ENCODE data around the gene HEATR3. TPM values are rescaled to one million over a fixed set of nuclear protein-coding genes. Genes with fewer than 3 reads are reported as not detected.

The HEATR3 gene
- total and polyA plus RNA-seq, 2 of the 8 experiments (the other 6 are each of a cell fraction or from before 2014, with no cell fraction given), result 13.0 to 29.2 TPM

GRCh38 chr16:50096791-50097190 lies 31.0 kb downstream of the HEATR3 start (continued):
- no peak for TF ChIP-seq CHD7 (IDR thresholded peaks at IDR 0.05; ENCODE audit: insufficient replicate concordance, low read length)
- no peak for TF ChIP-seq CBX8 (IDR thresholded peaks at IDR 0.05; ENCODE audit: borderline replicate concordance, low read depth, low read length)
- no peak for TF ChIP-seq SIX5 (IDR thresholded peaks at IDR 0.05; ENCODE audit: low read depth, low read length)
- TF ChIP-seq CTBP2 (IDR thresholded peaks at IDR 0.05; ENCODE audit: borderline replicate concordance, insufficient read depth, insufficient read length, low read length), result no peak
- no peak for TF ChIP-seq EZH2 (IDR thresholded peaks at IDR 0.05; ENCODE audit: low read depth, low read length, severe bottlenecking)
- no peak for TF ChIP-seq RBBP5 (IDR thresholded peaks at IDR 0.05; ENCODE audit: borderline replicate concordance, low read depth, low read length)
- no peak for TF ChIP-seq ATF3 (IDR thresholded peaks at IDR 0.05; ENCODE audit: insufficient read depth, low read depth, low read length)
- TF ChIP-seq SP1 (IDR thresholded peaks at IDR 0.05; ENCODE audit: low read depth, low read length), result no peak
- TF ChIP-seq TAF7 (optimal IDR thresholded peaks at IDR 0.05; ENCODE audit: borderline replicate concordance, low read depth, low read length), result no peak
